Activated T-helper 1 cell treated with anti-CD3 and anti-CD28 coated beads, Interleukin-12 subunit alpha, Interleukin-12 subunit beta, Interleukin-2, Interleukin-4 antibody, amounts not matched to agents 30 ng/mL and 10 ng/mL and 1 ng/mL, durations not matched to agents 14 hours and 24 hours and 36 hours (primary cell): ENCODE results near the gene NEDD9. TPM values are rescaled to one million over a fixed set of nuclear protein-coding genes. Genes with fewer than 3 reads are reported as not detected.
A peak's percentile ranks its signal among the peaks of the same experiment; 100 is the strongest.

ENCODE experiments used
- DNase-seq: peaks from one replicate; pipeline ENCODE4 v3.0.0; 2021; ENCODE audit warnings: low spot score
- H3K27ac Mint-ChIP-seq: one replicate; pipeline ENCODE4 v1.8.0; 2021; ENCODE audit warnings: mild to moderate bottlenecking, mixed read lengths
- H3K27me3 Mint-ChIP-seq: one replicate; pipeline ENCODE4 v1.8.0; 2022; ENCODE audit warnings: mild to moderate bottlenecking, moderate library complexity, mixed read lengths; ENCODE audit not compliant: insufficient read depth
- H3K36me3 Mint-ChIP-seq: one replicate; pipeline ENCODE4 v1.8.0; 2021; ENCODE audit warnings: low read depth, mixed read lengths
- H3K4me1 Mint-ChIP-seq: one replicate; pipeline ENCODE4 v1.8.0; 2021; ENCODE audit warnings: low read depth, mixed read lengths
- H3K4me3 Mint-ChIP-seq: one replicate; pipeline ENCODE4 v1.8.0; 2021; ENCODE audit warnings: mild to moderate bottlenecking, moderate library complexity, mixed read lengths
- H3K9me3 Mint-ChIP-seq: one replicate; pipeline ENCODE4 v1.8.0; 2021; ENCODE audit warnings: mixed read lengths
- intact Hi-C: fragments of 100-400 bp; cut with micrococcal nuclease; formaldehyde crosslinking; loops from one replicate; pipeline ENCODE4 v1.15.1; 2024
- total RNA-seq: library from RNA; stranded (reverse); gene quantifications from 2 replicates; pipeline ENCODE4 v1.2.3, GENCODE V29; 2022

The NEDD9 gene
- total RNA-seq, 1 donor from 2014 or later, result 53.2 TPM

DNA sequence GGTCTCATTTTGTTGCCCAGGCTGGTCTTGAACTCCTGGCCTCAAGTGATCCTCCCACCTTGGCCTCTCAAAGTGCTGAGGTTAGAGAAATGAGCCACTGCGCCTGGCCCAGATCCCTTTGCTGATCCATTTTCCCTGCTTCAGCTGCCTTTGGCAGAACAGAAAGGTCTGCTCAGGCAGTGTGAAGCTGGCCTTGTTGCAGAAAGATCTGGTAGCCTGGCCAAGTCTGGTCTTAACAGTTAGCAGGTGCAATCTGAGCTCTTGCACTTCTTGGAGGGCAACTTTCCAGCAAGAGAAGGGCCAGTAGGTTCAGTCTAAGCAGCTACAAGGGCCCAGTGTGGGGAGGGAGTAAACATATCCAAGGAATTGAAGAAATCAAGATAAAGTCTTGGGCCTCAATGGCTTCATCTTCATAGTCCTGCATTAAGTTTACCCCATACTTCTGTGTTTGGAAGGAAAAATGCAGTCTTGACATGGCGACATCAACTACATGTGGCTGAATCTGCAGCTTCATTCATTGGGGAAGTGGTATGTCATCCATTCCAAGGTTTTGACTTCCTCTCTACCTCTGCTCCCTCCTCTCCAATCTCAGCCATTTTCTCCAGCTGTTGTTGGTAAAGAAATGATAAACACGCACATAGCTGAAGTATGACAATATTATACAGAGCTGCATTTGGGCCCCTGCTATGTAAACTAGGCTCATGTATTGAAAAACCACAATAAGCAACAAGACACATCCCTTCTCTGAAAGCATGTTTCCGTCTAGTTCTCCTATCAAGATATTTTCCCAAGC lies 39.0 kb upstream of the NEDD9 start:
- DNase-seq, result no peak
- no peak overlapping the region for H3K27ac Mint-ChIP-seq
- no peaks in the 10 kb centered on the region for H3K9me3 Mint-ChIP-seq
- H3K27me3 Mint-ChIP-seq, result no peaks in the 10 kb centered on the region
- H3K4me1 Mint-ChIP-seq, result peaks cover 21% of the 10 kb centered on the region
- peaks cover 20% of the 10 kb centered on the region for H3K36me3 Mint-ChIP-seq
- intact Hi-C loops, result no loop called here
- no peak overlapping the region for H3K4me3 Mint-ChIP-seq

DNA sequence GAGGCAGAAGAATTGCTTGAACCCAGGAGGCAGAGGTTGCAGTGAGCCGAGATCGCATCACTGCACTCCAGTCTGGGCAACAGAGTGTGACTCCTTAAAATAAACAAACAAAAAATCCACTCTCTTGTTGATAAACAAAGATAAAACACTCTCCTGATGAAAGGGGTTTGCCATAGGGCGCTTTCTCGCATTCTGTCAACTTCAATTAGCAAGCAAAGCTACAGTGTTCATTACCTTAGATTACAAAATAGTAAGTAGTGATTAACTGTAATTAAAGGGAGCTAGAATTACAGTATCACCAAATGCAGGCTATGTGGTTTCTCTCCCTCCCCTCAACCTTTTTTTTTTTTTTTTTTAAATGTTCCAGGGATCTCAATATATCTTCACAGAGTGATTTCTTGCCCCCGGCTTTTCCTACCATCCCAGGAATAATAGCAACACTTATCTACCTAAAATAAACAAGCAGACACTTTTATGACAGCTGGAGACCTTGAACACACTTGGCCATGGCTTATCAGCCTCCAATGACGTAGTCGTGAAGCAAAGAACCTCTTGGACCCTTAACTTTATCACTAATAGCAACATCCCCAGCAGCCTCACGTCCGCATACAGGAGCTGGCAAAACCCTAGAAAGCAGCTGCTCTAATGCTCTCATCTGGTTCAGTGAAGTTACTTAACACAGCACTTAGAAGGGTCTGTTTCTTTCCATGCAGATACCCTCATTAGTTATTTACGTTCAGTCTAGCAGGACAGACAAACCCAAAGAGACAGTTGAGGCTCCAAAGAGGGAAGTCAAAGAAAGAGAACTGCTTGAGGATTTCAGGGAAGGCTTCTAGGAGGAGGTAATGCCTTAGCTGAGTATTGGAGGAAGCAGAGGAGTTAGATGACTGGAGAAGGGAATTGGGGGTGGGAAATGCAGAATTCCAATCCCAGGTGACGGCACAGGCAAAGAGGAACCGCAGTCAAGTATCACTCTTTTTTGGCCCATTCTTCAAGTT lies 37.9 kb upstream of the NEDD9 start:
- Mint-ChIP-seq H3K9me3 (no peaks in the 10 kb centered on the region), H3K27ac (no peak overlapping the region), H3K36me3 (peaks cover 22% of the 10 kb centered on the region), H3K27me3 (no peaks in the 10 kb centered on the region), H3K4me3 (no peak overlapping the region), H3K4me1 (peaks cover 19% of the 10 kb centered on the region)
- DNase-seq, result no peak
- intact Hi-C loops, result no loop called here

DNA sequence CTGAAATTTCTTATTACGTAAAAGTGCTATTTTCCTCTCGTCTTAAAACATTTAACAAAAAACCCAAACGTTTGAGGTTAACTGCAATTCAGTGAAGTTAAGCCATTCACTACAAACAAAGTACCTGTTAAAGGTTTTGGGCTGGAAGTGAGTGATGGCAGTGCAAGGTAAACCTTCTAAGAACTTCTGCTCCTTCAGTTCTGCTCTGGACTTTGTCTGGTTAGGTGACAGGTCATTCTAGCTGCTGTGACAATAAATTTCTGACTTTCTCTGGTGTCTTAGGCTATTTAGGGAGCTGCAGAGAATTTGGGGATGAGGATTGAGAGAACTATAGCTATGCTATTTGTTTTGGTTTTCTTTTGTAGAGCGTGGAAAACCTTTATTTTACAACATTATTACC lies 36.5 kb upstream of the NEDD9 start:
- intact Hi-C loops, result no loop called here
- DNase-seq, result no peak
- Mint-ChIP-seq H3K9me3 (no peaks in the 10 kb centered on the region), H3K4me3 (no peak overlapping the region), H3K36me3 (peaks cover 24% of the 10 kb centered on the region), H3K27ac (no peak overlapping the region), H3K27me3 (no peaks in the 10 kb centered on the region), H3K4me1 (peaks cover 19% of the 10 kb centered on the region)

DNA sequence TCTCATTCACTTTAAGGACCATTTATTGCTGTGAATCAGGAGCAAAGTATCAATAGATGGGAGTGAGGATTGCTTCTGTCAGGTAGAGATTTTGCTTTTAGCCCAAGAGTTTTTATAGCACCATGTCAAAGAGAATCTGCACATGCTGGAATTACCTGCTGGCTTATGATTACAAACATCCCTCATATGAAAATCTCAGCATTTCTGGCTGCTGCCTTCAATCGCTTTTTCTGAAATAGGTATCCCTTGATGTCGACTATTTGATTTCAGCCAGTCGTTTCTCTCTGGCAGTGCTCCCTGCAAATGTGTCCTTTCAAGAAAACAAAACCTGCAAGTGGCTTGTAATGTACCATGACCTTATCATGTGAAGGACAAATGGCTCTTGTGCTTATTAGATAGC lies 34.5 kb upstream of the NEDD9 start:
- Mint-ChIP-seq H3K27ac (no peak overlapping the region), H3K27me3 (no peaks in the 10 kb centered on the region), H3K36me3 (peaks cover 28% of the 10 kb centered on the region), H3K9me3 (no peaks in the 10 kb centered on the region), H3K4me3 (no peak overlapping the region), H3K4me1 (peaks cover 25% of the 10 kb centered on the region)
- intact Hi-C loops, result no loop called here
- no peak for DNase-seq

DNA sequence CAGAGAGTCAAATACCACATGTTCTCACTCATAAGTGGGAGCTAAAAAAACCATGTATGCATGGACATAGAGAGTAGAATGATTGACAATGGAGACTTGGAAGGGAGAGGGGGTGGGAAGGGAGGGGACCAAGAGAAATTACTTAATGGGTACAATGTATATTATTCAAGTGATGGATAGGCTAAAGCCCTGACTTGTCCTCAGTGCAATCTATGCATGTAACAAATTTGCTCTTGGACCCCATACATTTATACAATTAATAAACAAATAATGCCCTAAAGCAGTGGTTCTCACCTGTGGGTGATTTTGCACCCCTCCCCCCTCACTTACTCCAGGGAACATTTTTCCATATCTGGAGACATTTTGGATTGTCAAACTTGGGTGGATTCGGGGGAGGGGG lies 33.5 kb upstream of the NEDD9 start:
- Mint-ChIP-seq H3K4me1 (peaks cover 31% of the 10 kb centered on the region), H3K9me3 (no peaks in the 10 kb centered on the region), H3K27me3 (no peaks in the 10 kb centered on the region), H3K4me3 (no peak overlapping the region), H3K36me3 (peaks cover 25% of the 10 kb centered on the region), H3K27ac (no peak overlapping the region)
- intact Hi-C loops, result no loop called here
- DNase-seq, result no peak

DNA sequence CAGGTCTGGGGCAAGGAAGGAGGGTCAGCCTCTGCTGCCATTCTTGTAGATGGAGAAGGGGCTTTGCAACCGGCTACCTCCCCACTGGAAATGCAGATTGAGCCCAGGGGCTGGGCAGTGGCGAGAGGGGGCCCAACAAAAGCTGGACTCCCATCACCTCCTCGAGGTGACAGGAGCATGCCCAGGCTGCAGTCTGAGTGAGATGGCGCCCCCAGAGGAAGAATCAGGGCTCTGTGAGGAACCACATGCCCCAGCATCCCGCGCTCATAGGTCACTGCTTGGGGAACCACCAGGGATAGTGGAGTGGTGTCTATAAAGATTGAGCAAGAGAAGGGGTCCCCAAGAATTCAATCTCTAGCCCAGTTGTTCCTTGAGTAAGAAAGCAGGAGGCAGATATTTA lies 31.6 kb upstream of the NEDD9 start:
- H3K36me3 Mint-ChIP-seq, result peaks cover 28% of the 10 kb centered on the region
- intact Hi-C loops, result no loop called here
- H3K27ac Mint-ChIP-seq, result no peak overlapping the region
- no peak for DNase-seq
- H3K4me3 Mint-ChIP-seq, result no peak overlapping the region
- H3K4me1 Mint-ChIP-seq, result peaks cover 46% of the 10 kb centered on the region
- H3K9me3 Mint-ChIP-seq, result no peaks in the 10 kb centered on the region
- H3K27me3 Mint-ChIP-seq, result no peaks in the 10 kb centered on the region

DNA sequence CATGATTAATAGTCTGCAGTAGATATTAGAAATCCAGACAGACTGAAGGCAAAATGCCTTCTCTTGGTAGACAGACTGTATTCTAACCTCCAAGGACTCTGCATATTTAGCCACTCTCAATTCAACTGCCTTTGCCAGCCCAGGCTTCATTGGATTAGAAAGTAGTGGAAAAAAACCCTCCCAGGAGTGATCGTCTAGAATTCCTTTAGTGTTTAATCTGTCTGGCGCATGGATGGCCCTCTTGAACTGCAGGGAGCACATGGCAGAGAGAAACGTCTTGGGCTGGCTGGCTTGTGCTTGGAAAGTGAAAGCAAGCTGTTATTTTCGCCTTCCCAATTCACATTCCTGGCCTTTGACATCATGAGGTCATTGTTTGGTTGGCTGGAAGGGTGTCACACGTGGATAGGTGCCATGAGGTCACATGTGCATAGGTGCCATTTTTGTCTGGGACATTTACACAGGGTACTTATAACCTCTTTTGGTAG lies 30.9 kb upstream of the NEDD9 start:
- intact Hi-C loops, result no loop called here
- H3K9me3 Mint-ChIP-seq, result no peaks in the 10 kb centered on the region
- peaks cover 26% of the 10 kb centered on the region for H3K36me3 Mint-ChIP-seq
- H3K4me3 Mint-ChIP-seq, result no peak overlapping the region
- H3K27me3 Mint-ChIP-seq, result no peaks in the 10 kb centered on the region
- H3K27ac Mint-ChIP-seq, result no peak overlapping the region
- H3K4me1 Mint-ChIP-seq, result peaks cover 53% of the 10 kb centered on the region
- DNase-seq, result no peak

DNA sequence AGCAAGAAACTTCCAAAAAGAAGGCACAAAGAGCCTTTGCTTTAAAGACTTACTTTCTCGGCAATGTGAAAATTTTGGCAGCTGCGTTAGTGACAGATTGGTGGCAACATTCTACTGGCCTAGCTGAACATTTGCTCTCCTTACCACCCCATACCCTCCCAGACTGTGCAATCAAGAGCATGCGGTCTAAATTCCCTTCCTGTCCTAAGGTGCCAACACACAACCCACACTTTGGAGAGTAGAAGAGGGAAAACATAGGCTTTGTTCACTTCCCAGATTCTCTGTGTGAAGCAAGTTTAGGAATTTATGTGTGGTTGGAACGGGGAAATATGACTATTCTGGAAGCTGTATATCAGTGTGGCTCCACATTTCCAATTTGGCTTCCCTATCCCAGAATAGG lies 29.8 kb upstream of the NEDD9 start:
- Mint-ChIP-seq H3K27me3 (no peaks in the 10 kb centered on the region), H3K36me3 (peaks cover 29% of the 10 kb centered on the region), H3K4me3 (no peak overlapping the region), H3K9me3 (no peaks in the 10 kb centered on the region), H3K4me1 (peaks cover 64% of the 10 kb centered on the region), H3K27ac (no peak overlapping the region)
- DNase-seq, result no peak
- intact Hi-C loops, result no loop called here

DNA sequence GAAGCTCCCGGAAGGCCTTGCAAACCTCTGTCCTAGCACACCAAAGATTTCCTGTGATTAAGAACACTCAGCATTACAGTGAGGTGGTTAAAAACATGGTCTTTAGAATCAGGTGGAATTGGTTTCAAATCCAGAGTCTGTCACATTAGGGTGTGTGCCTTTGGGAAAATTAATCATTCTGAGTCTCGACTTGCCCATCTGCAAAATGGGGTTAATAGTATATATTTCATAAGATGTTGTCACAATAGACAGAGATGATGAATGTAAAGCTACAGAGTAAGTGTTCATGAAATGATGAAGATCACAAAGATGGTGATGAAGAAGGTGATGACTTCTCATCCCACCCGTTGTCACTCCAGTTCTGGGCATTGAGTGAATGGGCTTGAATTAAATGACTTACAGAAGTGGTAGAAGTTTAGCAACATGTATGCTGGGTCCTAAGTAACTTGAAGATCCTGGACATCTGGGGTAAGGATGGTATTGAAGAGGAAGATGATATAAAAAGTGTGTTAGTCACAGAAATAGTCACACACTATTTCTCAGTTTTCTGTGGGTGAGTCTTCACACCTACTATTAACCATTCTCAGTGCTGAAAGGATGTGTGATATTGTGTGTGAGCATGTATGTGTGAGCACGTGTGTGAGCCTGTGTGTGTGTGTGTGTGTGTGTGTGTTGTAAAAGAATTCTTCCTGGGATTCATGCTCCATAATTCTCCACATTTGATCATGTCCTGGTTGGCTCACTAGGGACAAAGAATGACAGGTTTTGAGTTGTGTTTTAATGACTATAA lies 28.0 kb upstream of the NEDD9 start:
- no peak overlapping the region for H3K4me3 Mint-ChIP-seq
- no peak overlapping the region for H3K27ac Mint-ChIP-seq
- DNase-seq, result no peak
- no peaks in the 10 kb centered on the region for H3K27me3 Mint-ChIP-seq
- H3K9me3 Mint-ChIP-seq, result no peaks in the 10 kb centered on the region
- peaks cover 31% of the 10 kb centered on the region for H3K36me3 Mint-ChIP-seq
- intact Hi-C loops, result no loop called here
- H3K4me1 Mint-ChIP-seq, result peaks cover 63% of the 10 kb centered on the region

DNA sequence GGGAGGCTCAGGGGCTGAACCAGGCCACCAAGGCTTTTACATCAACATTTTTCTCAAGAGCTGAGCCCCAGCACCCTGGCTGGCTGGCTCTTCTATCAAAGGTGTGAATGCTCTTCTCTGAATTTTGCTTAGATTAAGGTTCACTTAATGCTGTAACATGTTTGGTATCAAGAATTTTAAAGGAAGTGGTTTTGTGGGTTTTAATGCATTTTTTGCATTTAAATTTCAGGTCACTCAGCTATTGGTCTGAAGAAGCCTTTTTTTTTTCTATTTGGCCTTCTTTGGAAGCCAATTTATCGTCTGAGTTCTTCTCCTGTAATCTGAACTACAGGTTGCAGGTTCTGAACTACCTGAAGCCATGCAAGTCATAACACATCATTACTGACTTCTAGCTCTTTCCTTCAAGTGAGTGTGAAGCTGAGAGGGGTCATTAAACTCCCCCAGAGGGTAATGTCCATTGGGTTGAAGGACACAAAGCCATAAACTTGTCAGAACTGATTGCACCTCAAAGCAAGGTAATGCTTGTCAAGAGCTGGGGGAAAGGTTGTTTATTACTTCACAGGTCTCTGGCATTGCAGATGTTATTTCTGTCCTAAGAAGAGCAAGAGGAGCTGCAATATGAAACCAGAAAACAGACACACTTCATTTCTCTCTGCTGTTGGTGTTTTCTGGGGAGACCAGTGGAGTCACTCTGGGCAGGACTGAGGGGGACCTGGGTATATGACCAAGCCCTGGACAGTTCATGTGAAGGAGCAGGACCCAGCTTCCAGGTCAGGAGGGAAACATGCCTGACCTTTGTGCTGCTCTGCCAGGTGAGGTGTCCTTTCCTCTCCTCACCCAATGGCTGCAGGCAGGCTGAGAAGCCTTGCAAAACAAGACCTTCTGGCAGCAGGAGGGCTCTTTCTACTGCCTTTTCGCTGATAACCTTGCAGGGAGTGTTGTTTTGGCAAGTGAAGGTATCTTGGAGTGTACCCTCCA lies 26.1 kb upstream of the NEDD9 start:
- Mint-ChIP-seq H3K27ac (peak overlapping the region; percentile 65), H3K4me3 (peak overlapping the region; percentile 8), H3K27me3 (no peaks in the 10 kb centered on the region), H3K9me3 (no peaks in the 10 kb centered on the region), H3K36me3 (peaks cover 28% of the 10 kb centered on the region), H3K4me1 (peaks cover 57% of the 10 kb centered on the region)
- no peak for DNase-seq
- intact Hi-C loops, result loop anchor here (1.0 to 2.0 kb wide), 2 partner anchors 16 to 22 kb away; no protein-coding TSS in a partner anchor

DNA sequence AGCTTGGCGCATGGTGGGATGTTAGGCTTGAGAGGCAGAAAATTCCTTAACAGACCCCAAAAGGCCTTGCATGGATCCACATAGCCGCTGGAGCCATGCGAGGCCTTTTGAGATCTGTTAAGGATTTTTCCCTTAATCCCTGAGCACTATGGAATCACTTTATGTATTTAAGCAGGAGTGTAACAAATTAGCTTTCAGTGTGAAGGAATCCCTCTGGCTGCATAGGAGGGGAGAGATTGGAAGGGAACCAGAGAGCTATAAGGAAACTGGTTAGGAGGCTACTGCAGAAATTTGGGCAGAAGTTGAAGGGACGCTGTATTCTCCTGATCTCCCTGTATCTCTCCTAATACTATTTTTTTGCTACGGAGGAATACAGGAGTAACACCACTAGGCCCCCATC lies 23.1 kb upstream of the NEDD9 start:
- intact Hi-C loops, result no loop called here
- Mint-ChIP-seq H3K9me3 (no peaks in the 10 kb centered on the region), H3K27me3 (no peaks in the 10 kb centered on the region), H3K4me1 (peaks cover 47% of the 10 kb centered on the region), H3K4me3 (no peak overlapping the region), H3K36me3 (peaks cover 32% of the 10 kb centered on the region), H3K27ac (no peak overlapping the region)
- no peak for DNase-seq

DNA sequence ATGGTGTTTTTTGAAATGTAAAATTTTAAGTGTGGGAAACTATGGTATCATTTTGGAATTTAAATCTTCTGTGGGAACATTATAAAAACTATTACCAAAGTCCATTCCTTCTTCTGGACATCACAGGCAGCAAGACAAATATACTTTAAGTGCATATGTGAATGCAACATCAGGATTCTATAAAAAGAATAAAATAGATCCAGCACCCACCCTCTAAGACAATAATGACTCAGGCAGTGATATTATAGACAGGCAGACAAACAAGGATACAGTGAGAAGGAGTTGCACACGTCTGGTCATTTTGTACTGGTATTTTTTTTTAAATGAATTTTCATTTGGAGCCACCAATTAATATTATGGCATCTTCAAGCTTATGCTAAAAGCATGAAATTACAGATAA lies 21.1 kb upstream of the NEDD9 start:
- H3K36me3 Mint-ChIP-seq, result peaks cover 45% of the 10 kb centered on the region
- no peak overlapping the region for H3K4me3 Mint-ChIP-seq
- H3K4me1 Mint-ChIP-seq, result peaks cover 30% of the 10 kb centered on the region

More for the DNA sequence above, 21.1 kb upstream of the NEDD9 start:
- intact Hi-C loops, result no loop called here
- no peaks in the 10 kb centered on the region for H3K27me3 Mint-ChIP-seq
- peaks cover 11% of the 10 kb centered on the region for H3K9me3 Mint-ChIP-seq
- no peak overlapping the region for H3K27ac Mint-ChIP-seq
- no peak for DNase-seq
